ENCODE measurements around the gene RPTOR.
A peak's percentile ranks its signal among the peaks of the same experiment; 100 is the strongest.
"Not testable (repeated sequence)": the region's sequence is repeated elsewhere in the genome, so short reads cannot be mapped to it uniquely, and the experiment has no call there.

The RPTOR gene, protein sequence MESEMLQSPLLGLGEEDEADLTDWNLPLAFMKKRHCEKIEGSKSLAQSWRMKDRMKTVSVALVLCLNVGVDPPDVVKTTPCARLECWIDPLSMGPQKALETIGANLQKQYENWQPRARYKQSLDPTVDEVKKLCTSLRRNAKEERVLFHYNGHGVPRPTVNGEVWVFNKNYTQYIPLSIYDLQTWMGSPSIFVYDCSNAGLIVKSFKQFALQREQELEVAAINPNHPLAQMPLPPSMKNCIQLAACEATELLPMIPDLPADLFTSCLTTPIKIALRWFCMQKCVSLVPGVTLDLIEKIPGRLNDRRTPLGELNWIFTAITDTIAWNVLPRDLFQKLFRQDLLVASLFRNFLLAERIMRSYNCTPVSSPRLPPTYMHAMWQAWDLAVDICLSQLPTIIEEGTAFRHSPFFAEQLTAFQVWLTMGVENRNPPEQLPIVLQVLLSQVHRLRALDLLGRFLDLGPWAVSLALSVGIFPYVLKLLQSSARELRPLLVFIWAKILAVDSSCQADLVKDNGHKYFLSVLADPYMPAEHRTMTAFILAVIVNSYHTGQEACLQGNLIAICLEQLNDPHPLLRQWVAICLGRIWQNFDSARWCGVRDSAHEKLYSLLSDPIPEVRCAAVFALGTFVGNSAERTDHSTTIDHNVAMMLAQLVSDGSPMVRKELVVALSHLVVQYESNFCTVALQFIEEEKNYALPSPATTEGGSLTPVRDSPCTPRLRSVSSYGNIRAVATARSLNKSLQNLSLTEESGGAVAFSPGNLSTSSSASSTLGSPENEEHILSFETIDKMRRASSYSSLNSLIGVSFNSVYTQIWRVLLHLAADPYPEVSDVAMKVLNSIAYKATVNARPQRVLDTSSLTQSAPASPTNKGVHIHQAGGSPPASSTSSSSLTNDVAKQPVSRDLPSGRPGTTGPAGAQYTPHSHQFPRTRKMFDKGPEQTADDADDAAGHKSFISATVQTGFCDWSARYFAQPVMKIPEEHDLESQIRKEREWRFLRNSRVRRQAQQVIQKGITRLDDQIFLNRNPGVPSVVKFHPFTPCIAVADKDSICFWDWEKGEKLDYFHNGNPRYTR (N-terminal part only)

DNA sequence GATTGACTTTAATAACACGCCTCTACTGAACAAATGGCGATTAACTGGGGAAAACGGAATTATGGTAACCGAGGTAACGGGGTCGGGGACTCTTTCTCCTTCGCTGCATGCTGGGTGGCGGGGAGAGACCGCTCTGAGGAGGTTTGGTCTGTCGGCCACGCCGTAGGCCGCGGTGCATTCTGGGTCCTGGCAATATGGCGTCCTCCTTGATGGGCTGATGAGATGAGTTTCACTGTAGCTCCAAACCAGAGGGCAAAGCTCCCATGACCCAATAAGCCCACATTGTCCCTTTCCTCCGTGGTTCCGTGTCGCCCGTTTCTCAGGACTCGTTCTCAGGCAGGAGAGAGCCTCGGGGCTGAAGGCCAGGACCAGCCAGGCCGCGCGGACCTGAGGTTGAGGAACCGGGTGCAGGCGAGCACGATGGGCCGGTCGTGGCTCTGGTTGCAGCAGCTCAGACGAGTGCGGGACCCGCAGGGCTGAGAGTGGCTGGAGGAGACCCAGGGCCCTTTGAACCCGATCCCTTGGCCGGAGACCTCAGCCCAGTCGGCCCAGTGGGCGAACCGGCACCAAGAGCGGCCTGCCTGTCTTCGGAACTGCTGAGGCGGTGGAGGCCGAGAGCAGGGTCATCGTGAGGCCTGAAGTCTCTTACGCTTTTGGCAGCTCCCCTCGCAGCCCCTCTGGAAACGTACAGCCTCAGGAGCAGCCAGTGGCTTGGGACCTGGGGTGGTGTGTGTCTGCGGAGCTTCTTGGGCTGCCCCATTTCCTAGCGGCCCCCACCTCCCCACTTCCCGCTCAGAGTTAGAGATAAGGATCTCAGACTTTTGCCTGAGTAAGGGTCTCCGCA is at the start of gene RPTOR:
Gene RPTOR, plus strand, starts transcription at position 184 of the 844 bp plus-strand sequence. CDS start 792 bp downstream, outside the sequence.
- peak; percentile 82 to 90 for DNase-seq (ENCODE audit: low read depth in 2 of 2)

DNA sequence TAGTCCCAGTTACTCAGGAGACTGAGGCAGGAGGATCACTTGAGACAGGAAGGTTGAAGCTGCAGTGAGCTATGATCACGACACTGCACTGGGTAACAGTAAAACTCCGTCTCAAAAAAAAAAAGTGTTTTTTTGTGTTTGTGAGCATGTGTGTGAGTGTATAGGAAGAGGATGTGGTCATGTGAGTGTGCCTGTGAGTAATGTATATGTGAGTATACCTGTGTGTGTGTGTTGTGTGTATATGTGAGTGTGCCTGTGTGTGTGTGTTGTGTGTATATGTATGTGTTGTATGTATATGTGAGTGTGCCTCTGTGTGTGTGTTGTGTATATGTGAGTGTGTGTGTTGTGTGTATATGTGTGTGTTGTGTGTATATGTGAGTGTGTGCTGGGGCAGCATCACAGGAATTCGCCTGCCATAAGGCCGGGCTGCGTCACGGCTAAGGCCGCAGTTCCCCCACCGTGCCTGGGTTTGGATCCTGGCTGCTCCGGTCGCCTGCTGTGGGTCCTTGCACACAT is 46.9 kb upstream of the RPTOR start:
- DNase-seq (ENCODE audit: low read depth in 2 of 2) = no peak

DNA sequence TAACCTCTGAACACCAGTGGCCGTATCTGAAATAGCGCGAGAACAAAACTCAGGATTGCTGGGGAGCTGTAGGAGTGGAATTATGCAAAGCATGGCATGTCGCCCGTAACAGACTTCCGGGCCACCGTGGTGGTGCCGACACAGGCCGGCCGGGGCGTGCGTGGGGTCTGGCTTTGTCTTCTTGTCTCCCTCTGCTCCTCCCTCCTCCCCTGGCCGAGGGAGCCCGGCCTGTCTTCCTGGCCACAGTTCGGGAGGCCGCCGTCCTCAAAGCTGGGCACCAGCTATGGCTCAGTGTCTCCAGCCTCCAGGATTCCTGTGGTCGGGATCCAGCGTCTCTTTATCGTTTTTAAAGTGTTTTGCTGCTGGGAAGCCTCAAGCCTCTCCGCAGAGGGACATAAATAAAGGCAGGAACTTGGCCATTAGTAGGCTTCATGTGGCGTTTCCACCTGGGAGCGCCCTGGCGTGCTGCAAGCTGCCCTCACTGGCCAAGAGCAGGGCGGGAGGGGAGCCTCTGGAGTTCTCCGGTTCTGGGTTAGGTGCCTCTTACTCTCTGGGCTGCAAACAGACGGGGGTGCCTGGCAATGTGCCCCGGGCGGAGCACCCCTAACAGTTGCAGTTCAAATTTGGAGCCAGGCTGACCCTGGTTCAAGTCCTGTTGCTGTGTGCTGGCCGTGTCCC is 46.3 kb upstream of the RPTOR start:
- DNase-seq (ENCODE audit: low read depth in 2 of 2) = no peak

DNA sequence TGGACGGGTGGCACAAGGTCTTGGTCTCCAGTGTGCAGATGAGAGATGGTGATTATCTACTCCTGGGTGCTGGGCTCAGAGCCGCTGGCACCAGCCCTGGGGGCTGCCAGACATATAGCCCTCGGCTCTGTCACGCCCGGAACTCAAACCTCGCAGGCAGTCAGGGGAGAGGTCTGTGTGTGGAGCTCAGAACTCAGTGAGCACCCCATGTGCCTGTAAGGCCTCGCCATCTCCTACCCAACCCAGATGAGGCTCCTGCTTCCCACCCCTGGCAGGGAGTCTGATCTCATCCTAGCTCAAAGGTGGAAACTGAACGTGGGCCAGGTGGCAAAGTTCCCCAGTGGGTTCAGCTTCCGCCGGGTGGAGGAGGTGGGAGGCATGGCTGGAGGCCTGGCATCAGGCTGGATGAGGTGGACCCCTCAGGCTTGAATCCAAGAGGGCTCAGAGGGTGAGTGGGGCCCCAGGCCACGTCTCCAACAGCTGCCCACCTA is 45.7 kb upstream of the RPTOR start:
- no peak for DNase-seq (ENCODE audit: low read depth in 2 of 2)

DNA sequence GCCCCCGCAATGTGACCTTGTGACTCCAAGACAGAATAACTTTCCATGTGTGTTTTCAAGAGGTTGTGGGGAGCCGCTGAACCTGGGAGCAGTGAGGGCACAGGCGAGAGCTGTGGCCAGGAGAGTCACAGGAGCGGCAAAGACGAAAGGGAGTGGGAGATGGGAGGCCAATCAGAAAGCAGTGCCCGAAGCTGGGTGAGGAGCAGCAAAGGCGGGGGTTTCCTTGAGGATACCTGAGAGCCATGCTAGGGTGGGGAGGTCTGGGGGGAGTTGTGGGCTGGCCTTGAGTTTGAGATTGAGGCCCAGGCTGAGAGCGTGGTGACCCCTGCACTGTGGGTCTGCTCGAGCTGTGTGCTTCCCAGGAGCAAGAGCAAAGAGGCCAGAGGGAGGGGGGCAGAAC is 45.1 kb upstream of the RPTOR start:
- DNase-seq (ENCODE audit: low read depth in 2 of 2) = no peak

DNA sequence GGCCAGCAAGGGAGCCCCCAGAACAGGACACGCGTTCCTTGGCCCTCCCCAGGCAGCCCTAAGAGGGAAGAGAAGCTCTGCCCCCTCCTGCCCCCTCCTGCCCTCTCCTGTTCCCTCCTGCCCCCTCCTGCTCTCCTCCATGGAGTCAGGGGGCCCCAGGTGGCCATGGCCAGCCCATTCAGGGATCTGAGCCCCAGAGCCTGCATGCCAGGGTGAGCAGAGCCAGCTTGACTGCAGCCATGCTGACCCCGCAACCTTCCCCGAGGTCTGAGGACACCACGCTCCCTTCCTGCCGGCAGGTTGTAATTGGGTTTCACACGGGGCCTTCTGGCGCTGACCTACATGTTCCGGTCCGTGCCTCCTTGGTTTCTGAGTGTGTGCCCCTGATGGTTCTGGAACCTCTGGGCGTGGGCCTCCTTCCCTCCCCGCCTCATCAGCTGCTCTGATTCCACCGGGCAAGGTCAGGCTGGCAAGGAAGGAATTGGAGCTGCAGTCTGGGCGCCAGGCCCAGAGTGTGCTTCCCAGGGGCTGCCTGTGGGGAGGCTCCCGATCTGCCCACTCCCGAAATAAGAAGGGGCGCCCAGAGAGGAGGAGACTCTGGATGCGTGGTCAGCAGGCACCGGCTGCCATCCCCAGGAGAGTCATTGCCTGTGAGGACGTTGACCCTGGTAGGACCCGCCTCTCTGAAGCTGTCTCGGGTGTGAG is 44.5 kb upstream of the RPTOR start:
- DNase-seq (ENCODE audit: low read depth in 2 of 2) = no peak

DNA sequence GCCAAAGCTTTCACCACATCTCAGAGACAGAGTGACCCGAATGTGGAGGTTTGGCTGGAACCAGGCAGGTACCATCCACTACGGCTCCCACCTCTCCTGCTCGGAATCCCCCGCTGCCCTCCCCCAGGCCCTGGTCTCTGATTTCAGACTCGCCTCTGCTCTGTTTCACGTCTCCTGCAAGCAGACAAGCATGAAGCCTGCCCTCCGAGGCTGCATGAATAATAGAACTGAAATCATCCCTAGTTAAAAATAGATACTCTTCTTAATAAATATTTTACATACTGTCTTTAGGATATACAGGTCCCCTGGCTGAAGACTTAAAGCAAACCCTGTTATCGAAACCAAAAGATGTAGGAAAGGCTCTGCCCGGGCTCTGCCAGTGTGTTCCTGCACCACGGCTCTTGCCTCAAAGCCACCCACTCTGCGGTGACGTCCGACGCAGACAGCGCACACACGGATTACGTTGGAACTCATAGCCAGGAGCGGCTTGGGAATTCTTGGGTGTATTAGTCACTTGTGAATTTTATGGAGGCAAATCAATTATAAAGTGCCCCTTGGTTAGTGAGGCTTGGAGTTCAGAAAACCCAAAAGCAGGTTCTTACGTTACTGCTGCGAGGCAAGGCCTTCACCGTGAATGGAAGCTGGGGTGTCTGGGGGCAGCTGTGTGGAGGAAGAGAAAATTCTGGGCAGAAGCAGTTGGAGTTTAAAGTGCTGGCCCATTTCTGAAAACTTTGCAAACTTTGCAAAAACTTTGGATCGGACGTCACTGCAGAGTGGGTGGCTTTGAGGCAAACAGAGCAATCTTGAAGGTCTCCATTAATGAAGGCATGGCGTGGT is 42.7 kb upstream of the RPTOR start:
- DNase-seq (ENCODE audit: low read depth in 2 of 2) = no peak

DNA sequence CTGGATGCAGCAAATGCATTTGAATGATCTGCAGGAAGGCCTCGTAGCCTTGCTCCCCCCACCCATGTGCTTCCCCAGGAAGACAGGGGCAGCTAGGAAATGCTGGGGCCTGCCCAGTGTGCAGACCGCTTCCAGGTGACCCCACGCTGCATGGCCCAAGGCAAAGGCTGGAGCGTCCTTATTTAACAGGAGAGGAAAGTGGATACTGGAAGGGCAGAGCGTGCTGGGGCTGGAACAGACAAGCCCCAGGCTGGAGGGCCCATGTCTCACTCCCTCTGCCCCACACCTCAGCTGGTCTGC is 42.1 kb upstream of the RPTOR start:
- DNase-seq (ENCODE audit: low read depth in 2 of 2) = no peak

DNA sequence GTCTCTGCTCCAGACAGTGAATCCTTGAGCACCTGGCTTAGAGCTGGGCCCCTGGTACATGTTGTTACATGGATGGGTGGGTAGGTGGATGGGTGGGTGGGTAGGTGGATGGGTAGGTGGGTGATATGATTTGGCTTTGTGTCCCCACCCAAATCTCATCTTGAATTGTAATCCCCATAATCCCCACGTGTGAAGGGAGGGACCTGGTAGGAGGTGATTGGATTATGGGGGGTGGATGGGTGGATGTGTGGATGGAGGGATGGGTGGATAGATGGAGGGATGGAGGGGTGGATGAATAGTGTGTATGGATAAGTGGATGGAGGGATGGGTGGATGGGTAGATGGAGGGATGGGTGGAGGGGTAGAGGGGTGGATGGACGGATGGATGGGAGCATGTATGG is 41.6 kb upstream of the RPTOR start:
- no peak for DNase-seq (ENCODE audit: low read depth in 2 of 2)

DNA sequence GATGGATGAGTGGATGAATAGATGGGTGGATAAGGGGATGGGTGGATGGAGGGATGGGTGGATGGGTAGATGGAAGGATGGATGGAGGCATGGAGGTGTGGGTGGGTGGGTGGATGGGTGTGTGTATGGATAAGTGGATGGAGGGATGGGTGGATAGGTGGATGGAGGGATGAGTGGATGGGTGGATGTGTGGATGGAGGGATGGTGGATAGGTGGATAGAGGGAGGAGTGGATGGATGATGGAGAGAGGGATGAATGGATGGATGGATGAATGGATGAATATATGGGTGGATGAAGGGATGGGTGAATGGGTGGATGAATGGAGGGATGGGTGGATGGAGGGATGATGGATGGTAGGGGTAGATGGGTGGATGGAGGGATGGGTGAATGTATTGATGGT is 40.7 kb upstream of the RPTOR start:
- DNase-seq (ENCODE audit: low read depth in 2 of 2) = no peak

DNA sequence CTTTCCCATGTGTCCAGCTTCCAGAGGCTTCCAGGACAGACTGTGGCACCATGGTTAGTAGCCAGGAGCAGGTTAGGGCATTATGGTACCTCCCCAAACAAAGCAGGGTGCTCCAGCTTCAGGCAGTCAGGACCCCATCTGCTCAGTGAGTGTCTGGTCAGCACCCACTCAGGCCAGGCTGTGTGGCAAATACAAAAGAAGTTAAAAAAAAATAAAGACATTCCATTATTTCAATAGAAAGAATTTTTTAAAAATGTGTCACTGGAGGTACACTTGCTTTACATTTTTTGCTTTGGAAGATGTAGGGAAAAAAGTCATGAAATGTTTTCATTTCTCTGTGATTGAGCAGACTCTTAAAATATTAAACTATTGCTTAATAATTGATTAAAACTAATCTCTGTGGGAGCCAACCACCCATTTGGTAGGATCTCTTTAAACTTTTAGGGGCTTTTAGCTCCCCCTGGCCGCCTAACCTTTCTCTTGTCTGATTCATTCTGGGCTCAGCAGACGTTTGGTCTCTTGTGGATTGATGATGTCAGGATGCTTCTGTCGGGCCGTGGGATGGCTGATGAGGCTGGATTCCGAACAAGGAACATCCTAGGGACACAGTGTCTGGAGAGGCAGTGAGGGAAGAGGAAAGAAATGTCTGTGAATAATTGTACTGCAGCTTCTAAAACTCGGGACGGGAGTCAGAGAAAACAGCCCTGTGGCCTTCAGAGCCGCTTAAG is 39.8 kb upstream of the RPTOR start:
- no peak for DNase-seq (ENCODE audit: low read depth in 2 of 2)

DNA sequence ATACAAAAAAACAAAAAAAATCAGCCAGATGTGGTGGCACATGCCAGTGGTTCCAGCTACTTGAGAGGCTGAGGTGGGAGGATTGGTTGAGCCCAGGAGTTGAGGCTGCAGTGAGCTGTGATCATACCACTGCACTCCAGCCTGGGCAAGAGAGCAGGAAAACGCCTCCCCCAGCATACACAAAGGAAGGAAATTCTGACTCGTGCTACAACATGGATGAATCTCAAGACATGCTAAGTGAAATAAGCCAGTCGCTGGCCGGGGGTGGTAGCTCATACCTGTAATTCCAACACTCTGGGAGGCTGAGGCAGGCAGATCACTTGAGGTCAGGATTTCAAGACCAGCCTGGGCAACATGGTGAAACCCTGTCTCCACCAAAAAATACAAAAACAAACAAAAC is 37.5 kb upstream of the RPTOR start:
- not testable (repeated sequence) for DNase-seq (ENCODE audit: low read depth in 2 of 2)

DNA sequence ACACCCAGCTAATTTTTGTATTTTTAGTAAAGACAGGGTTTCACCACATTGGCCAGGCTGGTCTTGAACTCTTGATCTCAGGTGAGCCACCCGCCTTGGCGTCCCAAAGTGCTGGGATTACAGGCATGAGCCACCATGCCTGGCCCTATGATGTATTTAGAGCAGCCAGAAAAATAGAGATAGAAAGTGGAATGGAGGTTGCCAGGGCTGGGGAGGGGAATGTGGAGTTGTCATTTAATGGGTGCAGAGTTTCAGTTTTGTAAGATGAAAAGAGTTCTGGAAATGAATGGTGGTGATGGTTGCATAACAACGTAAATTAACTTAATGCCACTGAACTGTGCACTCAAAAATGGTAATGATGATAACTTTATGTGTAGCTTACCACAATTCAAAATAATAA is 36.7 kb upstream of the RPTOR start:
- no peak for DNase-seq (ENCODE audit: low read depth in 2 of 2)

DNA sequence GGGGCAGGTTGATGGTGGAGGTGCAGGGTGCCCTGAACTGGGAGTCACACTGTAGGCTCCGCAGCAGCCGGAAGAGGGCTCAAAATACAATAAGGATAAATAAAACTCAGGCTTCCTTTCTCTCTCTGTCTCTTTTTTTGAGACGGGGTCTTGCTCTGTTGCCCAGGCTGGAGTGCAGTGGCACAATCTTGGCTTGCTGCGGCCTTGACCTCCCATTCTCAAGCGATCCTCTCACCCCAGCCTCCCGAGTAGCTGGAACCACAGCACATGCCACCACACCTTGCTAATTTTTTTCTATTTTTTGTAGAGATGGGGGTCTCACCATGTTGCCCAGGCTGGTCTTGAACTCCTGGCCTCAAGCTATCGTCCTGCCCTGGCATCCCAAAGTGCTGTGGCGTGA is 35.3 kb upstream of the RPTOR start:
- no peak for DNase-seq (ENCODE audit: low read depth in 2 of 2)

DNA sequence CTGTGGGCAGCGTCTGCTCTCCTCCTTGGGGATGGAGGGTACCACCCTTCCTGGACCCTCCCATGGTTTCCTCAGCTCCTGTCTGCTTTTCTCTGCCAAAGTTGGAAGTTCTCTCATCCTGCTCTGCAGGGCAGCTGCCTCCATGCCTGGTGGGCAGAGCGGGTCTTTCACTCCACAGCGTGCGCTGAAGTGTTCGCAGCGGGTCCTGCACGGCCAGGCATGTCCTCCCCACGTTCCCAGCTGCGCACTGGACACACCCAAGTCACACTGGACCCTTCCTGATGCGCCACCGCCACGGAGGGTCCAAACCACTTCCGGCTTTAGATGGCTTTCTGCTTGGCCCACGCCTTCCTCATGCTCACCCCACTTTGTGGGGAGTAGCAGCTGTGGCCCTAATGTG is 34.5 kb upstream of the RPTOR start:
- no peak for DNase-seq (ENCODE audit: low read depth in 2 of 2)

DNA sequence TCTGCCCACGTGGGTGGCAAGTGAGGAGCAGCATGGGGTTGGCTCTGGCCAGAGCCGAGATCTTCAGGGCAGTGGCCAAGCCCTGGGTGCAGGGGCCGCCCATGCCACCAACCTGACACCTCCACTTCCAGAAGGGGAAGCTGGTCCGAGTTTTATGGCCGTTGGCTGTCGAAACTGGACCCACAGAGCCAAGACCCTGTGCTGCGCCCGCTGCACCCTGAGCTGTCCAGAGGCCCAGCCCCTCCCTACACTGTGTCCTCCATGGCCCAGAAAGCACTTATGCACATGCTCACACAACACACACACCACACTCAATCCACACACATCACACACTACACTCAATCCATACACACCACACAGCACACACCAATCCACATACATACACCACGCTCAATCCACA is 33.9 kb upstream of the RPTOR start:
- no peak for DNase-seq (ENCODE audit: low read depth in 2 of 2)

DNA sequence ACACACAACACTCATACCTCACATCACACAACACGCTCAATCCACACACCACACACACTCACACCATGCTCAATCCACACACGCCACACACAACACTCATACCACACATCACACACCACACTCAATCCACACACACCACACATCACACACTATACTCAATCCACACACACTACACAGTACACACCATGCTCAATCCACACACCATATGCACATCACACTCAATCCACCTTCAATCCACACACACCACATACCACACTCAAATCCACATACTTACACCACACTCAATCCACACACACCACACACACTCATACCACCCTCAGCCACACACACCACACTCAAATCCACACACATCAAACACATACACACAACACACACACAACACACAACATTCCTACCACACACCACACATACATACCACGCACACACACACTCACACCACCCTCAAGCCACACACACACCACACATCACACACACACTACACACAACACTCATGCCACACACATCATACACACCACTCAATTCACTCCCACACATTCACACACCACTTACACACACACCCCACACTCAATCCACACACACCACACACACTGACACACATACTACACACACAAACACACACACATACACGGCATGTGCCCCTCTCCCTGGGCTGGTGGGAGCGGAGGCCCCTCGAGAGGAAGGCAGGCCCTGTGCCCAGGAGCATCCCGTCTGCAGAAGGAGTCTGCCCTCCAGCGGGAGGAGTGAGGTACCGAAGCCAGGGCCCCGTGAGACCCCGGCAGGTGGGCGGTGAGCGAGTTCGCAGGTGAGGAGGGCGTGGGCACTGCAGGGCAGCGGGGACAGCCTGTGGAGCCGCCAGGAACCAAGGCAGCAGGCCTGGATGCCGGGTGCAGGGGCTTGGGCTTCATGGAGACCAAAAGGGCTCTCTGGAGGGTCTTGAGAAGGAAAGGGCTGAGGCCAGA is 33.1 kb upstream of the RPTOR start:
- no peak for DNase-seq (ENCODE audit: low read depth in 2 of 2)
